NK-92 treated with Interleukin-12 subunit alpha and Interleukin-12 subunit beta, amount 100 ng/mL, for 24 hours (cell line): Measurements from ENCODE around the gene MTCL3.
A peak's percentile ranks its signal among the peaks of the same experiment; 100 is the strongest.
"Not testable (repeated sequence)": the region's sequence is repeated elsewhere in the genome, so short reads cannot be mapped to it uniquely, and the experiment has no call there.

Source experiments
- DNase-seq: peaks from one replicate; lab custom pipeline; 2025; lab: John Stamatoyannopoulos, UW

Gene MTCL3

DNA sequence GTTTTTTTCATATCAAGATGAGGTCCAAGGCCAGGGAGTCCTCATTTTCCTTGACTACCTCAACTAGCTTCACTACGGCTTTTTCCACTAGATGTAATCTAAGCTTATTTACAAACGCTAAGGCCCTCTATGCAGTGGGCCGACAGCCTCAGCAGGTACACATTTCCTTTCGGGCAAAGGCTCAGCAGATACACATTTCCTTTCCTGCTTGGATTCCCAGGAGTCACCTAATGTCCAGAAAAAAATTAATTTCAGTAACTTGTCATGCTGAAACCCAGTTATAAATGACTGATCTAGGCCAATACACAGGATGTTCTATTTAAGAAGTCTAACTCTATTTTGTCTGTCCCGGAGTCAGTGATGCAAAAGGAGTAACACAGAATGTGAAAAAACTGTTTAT lies 52.7 kb downstream of the MTCL3 start:
- no peak for DNase-seq

GRCh38 chr6:127464881-127465459 lies 54.2 kb downstream of the MTCL3 start:
- DNase-seq, result peak; percentile 12

- no peak for DNase-seq
Observed at GRCh38 chr6:127464161-127464880, 54.8 kb downstream of the MTCL3 start.

- no peak for DNase-seq
Observed at GRCh38 chr6:127463056-127463455, 56.1 kb downstream of the MTCL3 start.

DNA sequence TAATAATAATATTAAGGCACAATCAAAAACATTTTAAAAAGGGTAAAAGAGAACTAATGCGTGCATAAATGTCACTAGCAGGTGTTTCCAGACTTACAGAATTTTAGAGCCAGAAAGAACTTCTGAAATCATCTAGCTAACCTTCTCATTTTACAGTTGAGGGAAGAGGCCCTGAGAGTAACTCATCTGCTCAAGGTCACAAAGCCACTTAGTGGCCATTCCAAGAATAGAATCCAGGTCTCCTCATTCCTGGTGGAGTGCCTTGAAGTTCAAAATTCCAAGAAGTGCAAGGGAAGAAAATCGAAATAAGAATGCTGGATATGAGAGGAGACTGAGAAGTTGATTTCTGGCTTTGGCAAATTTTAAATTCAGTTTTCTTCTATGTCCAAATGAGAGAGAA lies 56.8 kb downstream of the MTCL3 start:
- DNase-seq, result no peak

DNA sequence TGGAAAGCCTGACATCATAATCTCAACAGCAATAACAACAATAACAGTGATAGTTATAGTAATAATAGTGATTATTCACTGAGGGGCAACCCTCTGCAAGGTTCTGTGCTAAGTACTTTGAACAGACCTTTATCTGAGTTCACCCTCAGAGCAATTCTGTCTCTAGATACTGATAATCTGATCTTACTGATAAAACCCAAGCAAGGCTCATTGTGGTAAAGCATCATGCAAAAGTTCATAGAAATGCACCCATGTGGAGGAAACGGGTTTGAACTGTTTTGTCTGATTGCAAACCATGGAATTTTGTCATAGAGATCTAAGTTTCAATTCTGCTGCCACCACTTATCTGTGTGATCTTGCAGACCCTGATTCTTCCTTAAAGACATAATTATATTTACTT lies 58.7 kb downstream of the MTCL3 start:
- DNase-seq, result no peak

GRCh38 chr6:127459231-127459641 lies 59.9 kb downstream of the MTCL3 start, which contains the start of gene KIAA0408:
Gene KIAA0408, minus strand, starts transcription at chr6:127459389. Its CDS starts 5,408 bp downstream, at chr6:127453981.
- no peak for DNase-seq

GRCh38 chr6:127458817-127459216 lies 60.3 kb downstream of the MTCL3 start:
- DNase-seq, result no peak

DNA sequence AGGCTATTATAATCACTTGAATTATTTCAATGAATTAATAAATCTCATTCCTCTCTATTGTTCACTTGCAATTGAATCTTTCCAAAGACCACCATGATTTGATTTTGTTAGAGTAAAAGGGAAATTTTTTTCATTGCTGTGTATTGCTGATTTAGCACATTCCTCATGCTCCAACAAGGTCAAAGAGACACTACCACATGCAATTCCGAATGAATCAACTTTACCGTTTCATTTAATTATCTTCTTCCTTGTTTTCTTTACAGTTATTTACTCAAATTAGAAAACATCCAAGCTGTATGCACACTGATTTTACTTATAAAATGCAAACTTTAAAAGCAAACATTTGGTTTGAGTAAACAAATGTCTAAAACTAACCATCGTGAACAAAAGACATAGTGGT lies 60.9 kb downstream of the MTCL3 start:
- DNase-seq, result no peak

DNA sequence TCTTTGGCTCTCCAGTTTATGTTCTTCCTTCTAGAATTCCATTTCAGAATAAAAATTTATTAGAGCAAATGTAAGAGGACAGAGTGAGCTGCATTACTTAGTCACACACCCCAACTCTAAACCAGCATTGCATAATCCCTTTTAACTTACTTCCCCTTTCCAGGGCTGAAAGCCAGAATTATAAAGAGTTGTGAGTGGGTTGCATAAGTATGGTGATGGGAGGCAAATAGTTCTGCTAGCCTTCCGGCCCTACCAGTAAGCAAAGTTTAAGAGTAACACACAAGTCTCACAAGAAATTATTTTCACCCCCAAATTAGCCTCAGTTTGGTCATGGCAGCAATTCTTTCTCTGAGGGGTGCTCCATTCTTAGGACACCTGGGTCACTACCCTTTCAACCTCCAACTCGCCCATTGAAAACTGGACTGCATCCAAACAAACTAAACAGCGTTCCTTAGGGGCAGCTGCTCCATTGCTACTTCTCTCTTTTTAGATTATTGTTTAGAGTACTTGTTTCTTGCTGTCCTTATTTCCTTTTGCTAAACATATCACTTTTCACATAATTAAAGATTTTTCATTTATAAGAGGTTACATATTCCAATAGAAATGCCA lies 61.6 kb downstream of the MTCL3 start:
- no peak for DNase-seq

- no peak for DNase-seq
Observed at GRCh38 chr6:127456465-127456864, 62.7 kb downstream of the MTCL3 start.

DNA sequence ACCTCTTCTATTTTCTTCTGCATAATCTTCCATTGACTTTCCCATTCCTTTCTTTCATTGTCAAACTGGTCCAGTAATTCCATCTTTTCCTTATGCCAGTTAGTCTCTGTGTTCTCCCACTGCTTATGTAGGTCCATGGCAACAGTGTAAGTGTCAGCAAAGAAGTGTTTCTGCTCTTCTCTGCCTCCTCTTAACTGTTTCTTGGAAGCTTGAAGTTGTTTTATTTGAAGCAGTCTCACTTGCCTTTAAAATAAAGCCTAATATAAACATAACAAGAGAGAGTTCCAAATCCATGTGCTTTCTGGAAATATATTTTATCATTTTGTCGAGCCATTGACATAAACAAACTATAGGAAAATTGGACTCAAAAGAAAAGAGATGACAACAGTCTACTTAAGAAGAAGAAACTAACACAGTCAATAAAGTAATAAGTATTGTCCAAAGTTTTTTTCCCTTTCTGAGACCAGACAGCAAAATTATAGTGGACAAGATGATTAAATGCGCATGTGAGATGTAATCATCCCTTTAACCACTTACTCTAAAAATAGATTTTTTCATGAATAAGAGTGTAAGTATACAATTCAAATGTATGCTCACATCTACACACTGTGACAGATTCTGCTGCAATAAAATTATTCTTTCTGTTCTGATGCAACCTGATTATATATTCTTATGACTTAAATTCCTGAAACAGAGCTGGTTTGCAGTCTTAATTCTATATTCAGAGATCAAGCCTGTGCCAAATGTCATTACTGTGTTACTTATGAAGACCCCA lies 65.1 kb downstream of the MTCL3 start:
- DNase-seq, result no peak

GRCh38 chr6:127452803-127453202 lies 66.3 kb downstream of the MTCL3 start:
- DNase-seq, result no peak

DNA sequence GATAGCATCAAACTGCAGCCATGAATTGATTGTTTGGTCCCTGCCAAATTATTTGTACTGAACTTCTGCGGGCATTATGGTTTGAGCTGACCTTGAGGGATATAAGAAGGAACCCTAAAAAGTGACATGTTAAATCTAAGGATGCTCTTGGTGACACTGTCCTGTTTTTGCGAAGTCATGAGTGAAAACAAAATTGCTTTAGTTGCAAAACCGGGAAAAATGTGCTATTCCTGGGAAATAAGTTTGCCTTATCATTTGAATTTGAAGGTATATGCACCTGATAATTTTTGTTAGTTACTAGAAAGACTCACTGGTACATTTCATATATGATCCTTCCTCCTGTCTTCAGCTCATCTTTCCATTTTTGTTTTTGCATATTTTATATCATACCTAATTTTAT lies 67.7 kb downstream of the MTCL3 start:
- DNase-seq, result no peak

DNA sequence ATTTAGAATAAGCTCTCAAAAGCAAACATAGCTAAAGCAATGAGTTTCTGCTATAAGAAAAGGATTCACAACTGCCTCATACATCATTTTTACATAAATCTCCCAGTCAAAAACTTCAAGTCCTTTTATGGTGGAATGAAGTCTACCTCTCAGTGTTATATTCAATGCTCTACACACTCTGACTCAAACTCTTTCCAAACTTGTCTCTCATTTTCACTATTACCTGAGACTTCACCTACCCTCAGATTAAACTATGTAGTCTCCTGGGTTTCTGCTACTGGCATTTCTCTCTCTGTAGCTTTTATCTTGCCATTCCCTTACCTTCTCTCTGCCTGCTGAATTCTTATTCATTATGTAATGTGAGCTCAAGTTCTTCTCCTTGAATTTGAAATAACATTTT lies 71.4 kb downstream of the MTCL3 start:
- DNase-seq, result no peak

GRCh38 chr6:127446356-127446755 lies 72.8 kb downstream of the MTCL3 start:
- DNase-seq, result no peak

DNA sequence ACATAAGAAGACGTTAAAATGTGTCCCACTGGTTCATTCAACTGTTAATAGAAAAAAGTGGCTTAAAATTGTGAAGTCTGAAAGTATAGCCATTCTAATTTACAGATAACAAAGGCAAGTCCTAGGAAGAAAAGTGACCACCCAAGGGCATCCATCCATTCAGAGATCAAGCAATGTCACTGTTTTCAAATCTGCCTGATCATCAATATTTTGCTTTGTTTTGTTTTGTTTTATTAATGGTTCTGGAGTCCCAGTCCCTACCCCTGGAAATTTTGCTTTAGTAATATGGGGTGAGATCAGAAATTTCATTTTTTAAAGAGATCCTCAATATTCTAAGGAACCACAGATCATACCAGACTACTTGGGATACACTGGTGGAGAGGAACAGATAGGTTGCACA lies 77.3 kb downstream of the MTCL3 start:
- no peak for DNase-seq

DNA sequence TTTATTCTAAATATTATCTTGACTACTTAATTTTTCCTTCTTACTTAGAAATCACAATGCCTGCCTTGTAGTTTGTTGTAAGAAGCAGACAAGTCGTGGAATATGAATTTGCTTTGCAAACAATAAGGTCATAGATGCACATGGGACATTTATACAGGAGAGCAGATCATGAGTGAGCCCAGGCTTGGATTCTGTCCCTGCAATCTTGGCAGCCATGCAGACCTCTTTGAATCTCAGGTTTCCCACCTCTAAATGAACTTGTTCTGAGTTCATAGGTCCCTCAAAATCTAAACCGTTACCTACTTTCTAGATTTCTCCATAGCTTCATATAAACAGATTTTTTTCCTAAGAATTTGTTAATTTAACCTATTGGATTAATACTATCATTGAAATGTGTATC lies 79.4 kb downstream of the MTCL3 start:
- DNase-seq, result no peak

DNA sequence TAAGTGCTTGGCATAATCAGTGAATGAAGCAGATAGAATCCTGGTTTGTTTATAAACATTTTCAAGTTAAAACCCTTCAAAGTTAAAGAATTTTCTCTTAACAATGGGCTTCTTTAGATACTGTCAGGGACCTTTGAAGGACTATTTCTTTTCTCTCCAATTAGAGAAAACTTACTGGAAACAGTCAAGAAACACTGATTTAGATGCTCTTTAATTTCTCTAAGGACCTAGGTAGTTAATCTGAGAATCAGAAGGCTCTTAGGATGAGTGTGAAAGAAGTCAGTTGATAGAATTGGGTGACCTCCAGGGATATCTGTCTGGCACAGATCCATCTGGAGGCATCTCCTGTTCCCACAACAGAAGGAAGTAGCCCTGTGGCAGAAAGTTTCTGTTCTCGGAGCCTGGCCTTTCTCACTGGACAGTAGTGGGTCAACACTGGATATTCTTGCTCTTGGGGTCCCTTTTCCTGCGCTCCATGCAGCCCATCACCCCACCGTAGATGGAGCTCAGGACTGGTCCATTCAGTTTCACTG lies 82.5 kb downstream of the MTCL3 start:
- DNase-seq, result no peak

DNA sequence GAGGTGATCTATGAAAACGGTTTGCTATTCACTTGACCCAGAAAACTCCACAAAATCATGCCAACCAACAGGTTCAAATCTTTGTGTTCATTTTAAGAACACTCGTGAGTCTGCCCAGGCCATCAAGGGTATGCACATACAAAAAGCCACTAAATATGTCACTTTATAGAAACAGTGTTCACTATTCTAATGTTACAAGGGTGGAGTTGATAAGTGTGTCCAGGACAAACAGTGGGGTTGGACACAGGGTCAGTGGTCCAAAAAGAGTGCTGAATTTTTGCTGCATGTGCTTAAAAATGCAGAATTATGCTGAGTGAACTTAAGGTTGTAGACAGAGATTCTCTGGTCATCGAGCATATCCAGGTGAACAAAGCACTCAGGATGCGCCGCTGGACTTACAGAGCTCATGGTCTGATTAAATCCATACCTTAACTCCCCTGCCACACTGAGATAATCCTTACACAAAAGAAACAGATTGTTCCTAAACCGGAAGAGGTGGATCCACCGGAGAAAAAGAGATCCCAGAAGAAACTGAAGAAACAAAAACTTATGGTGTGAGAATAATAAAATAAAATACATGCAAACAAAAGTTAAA lies 83.4 kb downstream of the MTCL3 start:
- DNase-seq, result no peak

DNA sequence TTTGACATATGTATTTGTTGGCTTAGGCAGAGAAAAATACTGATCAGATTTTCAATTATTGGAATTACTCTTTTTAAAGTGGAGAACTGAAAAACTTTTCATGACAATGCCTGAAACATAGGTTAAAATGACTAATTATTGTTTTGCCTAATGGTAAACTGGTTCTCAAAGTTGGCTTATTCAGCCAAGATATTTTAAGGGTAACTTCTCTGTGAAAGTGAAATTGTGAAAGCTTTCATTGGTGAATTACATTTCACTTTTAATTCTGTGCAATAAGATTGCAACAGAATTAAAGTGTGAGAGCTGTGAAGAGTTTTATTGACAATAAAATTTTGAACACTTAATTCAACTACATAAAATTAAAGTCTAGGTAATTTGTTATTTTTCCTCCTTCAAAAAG lies 84.5 kb downstream of the MTCL3 start:
- no peak for DNase-seq

- DNase-seq, result not testable (repeated sequence)
Observed at GRCh38 chr6:127428562-127428961, 90.6 kb downstream of the MTCL3 start.
